Frontal cortex (tissue), 4 donors: ENCODE measurements around the gene QPCT. TPM values are rescaled to one million over a fixed set of nuclear protein-coding genes. Genes with fewer than 3 reads are reported as not detected.
A peak's percentile ranks its signal among the peaks of the same experiment; 100 is the strongest.

Source experiments
- DNase-seq, 2 donors: peaks; one replicate each; pipeline ENCODE4 v3.0.0; 2012; ENCODE audit warnings: low spot score in 2 of 2
- FAIRE-seq: peaks from 2 replicates; lab custom pipeline; 2012; peaks lifted over from hg19 to GRCh38; lab: Jason Lieb, UNC
- total RNA-seq: library from RNA; depleted of rRNA; stranded (reverse); fragments of >200 nt; gene quantifications from one replicate; pipeline ENCODE4 v1.2.3, GENCODE V29; 2014
- donor health status: control.
- donor health status: control.
- donor health status: control.

The QPCT gene
- total RNA-seq, 1 donor from 2014 or later: 22.0 TPM

DNA sequence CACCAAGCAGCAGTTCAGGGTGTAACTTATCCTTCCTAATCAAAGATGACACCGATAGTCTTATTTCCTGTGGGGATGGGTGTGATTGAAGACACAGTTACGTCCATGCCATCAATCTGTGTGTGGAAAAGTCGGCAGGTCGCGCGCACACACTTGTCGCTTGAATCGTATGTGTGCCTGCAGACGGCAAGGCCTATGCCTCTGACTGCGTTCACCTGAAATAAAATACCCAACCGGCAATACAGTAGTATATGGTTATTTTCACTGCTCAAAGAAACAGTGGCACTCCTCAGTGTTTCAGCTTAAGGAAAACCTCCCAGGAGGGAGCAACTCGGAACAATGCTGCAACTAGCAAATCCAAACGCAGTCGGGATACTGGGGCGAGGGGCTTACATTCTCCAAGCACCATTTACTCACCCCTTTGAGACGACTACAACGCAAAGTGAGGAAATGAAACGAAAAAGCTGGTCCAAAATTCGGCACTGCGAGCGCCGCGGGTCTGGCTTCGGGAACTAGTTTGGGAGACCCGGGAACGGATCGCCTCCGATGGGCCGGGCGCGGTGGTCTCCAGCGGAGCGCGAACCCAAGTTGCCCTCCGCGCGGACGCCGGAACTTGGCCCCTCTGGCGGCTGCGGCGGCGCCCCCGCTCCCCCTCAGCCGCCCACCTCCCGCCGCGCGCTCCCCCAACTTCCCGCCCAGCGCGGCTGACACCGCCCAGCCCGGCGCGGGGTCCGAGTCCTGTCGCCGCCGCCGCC lies 20.5 kb upstream of the QPCT start:
- FAIRE-seq: no peak

DNA sequence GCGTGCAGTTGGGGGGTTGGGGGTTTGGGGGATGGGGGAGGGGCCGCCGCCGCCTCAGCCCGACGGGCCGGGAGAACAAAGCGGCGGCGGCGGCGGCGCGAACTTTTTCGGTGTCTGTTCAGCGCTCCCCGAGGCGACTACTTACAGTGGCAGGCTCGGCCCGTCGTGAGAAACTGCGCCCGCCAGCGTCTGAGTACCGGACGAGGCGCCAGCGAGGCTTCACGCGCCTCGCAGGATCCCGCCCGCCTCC lies 20.0 kb upstream of the QPCT start:
- FAIRE-seq (no peak), DNase-seq (no peak)

More for the DNA sequence above, 20.5 kb upstream of the QPCT start:
- peak in 1 of 2 donors; percentile 11 for DNase-seq

- DNase-seq (peak; percentile 78 to 88), FAIRE-seq (no peak)
Observed at GRCh38 chr2:37324786-37325624, 19.4 kb upstream of the QPCT start, which contains the start of gene PRKD3. Gene PRKD3, minus strand, starts transcription at chr2:37324833. Its CDS starts 8,309 bp downstream, at chr2:37316524.

- FAIRE-seq (no peak), DNase-seq (no peak)
Observed at GRCh38 chr2:37325625-37326071, 18.8 kb upstream of the QPCT start.

- DNase-seq (peak; percentile 41 to 48), FAIRE-seq (no peak)
Observed at GRCh38 chr2:37326285-37326684, 18.1 kb upstream of the QPCT start.

GRCh38 chr2:37326866-37327634 lies 17.4 kb upstream of the QPCT start:
- FAIRE-seq: no peak

GRCh38 chr2:37330681-37331080 lies 13.7 kb upstream of the QPCT start:
- DNase-seq (no peak), FAIRE-seq (no peak)

More at GRCh38 chr2:37326866-37327634, 17.4 kb upstream of the QPCT start:
- no peak for DNase-seq

GRCh38 chr2:37332560-37332959 lies 11.9 kb upstream of the QPCT start:
- DNase-seq: no peak
- FAIRE-seq: no peak

DNA sequence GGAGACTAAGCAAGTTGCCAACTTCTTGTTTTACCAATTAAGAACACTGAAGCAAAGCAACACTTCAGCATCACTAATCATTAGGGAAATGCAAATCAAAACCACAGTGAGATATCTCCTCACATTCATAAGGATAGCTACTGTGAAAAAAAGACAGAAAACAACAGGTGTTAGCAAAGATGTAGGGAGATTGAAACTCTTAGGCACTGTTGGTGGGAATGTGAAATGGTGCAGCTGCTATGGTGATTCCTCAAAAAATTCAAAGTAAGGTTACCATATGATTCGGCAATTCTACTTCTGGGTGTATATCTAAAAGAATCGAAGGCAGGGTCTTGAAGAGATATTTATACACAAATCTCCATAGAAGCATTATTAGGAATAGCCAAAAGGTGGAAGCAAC lies 11.2 kb upstream of the QPCT start:
- no peak for DNase-seq
- no peak for FAIRE-seq

GRCh38 chr2:37335604-37336003 lies 8.8 kb upstream of the QPCT start:
- DNase-seq (no peak), FAIRE-seq (no peak)

- DNase-seq: no peak
- no peak for FAIRE-seq
Observed at GRCh38 chr2:37337620-37338280, 6.7 kb upstream of the QPCT start.

GRCh38 chr2:37338933-37339332 lies 5.5 kb upstream of the QPCT start:
- FAIRE-seq: no peak

DNA sequence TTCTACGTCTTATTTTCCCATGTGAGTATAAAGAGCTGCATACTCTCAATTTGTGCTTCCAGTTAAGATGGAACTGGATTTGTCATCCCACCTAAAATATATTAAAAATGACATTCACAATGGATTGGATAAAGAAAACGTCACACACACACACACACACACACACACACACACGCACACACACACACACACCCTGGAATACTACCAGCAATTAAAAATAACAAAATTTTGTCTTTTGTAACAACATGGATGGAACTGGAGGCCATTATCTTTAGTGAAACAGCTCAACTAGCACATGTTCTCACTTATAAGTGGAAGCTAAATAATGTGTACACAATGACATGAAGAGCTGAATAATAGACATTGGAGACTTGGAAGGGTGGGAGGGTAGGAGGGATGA lies 3.8 kb upstream of the QPCT start:
- DNase-seq (no peak), FAIRE-seq (no peak)

More at GRCh38 chr2:37338933-37339332, 5.5 kb upstream of the QPCT start:
- DNase-seq: no peak

- DNase-seq: no peak
- FAIRE-seq: no peak
Observed at GRCh38 chr2:37342591-37343220, 1.7 kb upstream of the QPCT start.

- peak in 1 of 2 donors; percentile 56 for DNase-seq
- FAIRE-seq: no peak
Observed at GRCh38 chr2:37343537-37344434, 644 bp upstream of the QPCT start.

DNA sequence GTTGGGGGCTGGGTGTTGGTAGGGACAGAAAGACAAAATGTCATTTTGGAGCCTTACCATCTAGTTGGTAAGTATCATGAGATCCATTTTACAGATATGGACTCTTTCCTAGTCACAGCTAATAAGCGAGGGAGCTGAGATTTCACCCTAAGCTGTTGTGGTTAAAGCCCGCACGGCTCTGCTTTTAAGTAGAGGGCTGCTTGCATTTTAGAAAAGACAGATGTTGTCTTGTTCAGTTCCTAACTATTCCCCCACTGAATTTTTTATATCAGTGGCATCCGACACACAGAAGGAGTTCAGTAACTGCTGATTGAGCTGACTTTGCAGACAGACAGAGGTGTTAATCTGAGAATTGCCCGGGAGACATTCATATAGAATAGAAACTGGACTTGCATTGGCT lies 3.7 kb downstream of the QPCT start:
- DNase-seq: no peak
- FAIRE-seq: no peak

DNA sequence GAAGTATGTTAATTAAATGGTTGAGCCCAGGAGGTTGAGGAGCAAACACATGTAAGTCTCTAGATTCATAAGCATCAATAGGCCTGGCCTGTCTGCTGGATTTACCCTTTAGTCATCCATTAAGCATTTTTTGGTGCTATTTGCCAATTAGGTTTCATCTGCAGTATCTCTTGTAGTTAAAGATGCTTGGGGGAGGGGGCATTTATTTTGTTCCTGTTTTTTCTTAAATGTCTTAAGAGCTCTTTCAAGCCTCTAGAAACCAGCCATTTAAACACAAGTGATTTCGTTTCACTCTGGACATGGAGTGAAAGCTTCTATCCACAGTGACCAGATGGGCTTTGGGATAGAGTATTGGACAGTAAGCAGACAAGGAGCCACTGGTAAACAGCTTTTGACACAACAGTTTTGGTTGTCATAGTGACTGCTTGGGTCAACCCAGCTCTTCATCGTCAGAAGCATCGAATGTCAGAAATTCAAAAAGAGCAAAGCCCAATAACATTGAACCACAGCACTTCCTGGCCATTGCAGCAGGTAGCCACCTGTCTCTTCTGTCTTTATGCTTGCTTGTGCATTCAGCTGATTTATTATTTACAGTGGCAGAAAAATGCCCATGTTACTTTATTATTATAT lies 4.9 kb downstream of the QPCT start:
- FAIRE-seq (no peak), DNase-seq (no peak)

DNA sequence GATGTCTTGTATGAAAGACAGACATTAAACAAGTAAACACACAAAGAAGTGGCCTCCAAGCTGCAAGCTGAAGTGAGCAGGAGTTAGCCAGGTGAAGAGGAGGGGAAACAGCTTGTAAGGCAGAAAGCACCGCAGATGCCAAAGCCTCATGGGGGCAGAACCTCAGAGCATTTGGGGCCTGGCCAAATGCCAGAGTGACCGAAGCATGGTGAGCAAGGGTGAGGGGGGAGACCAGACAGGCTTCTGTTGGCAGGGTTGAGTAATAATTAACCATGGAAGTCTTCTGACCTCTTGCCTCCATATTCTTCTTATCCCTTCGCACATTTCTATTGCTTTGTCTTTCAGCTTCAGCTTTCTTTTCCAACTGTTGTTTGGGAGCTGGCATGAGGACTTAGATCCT lies 5.6 kb downstream of the QPCT start:
- no peak for DNase-seq
- no peak for FAIRE-seq
